Breast epithelium (tissue), 4 donors: ENCODE measurements around the gene FRRS1. TPM values are rescaled to one million over a fixed set of nuclear protein-coding genes. Genes with fewer than 3 reads are reported as not detected.

ENCODE experiments used
- DNase-seq, 2 donors: peaks; one replicate each; pipeline ENCODE4 v3.0.0-alpha.2; 2019; ENCODE audit warnings: low spot score in 2 of 2
- H3K27ac ChIP-seq, 2 donors: fragments of 200-600 bp; sonication (generic) in 1 of 2; one replicate each; pipeline ENCODE4 v1.5.1; 2016 to 2019; ENCODE audit warnings: mild to moderate bottlenecking in 1 of 2
- H3K27me3 ChIP-seq, 2 donors: fragments of 200-600 bp; sonication (generic) in 1 of 2; one replicate each; pipeline versions ENCODE4 v1.5.1 to v1.6.0; 2017 to 2019; ENCODE audit warnings: control low read depth in 1 of 2, mild to moderate bottlenecking in 1 of 2
- H3K36me3 ChIP-seq: fragments of 200-600 bp; one replicate; pipeline ENCODE4 v1.5.1; 2019
- H3K4me1 ChIP-seq, 2 donors: fragments of 200-600 bp; sonication (generic); one replicate each; pipeline ENCODE4 v1.5.1; 2016 to 2019; ENCODE audit warnings: control low read depth in 1 of 2
- H3K4me3 ChIP-seq, 3 donors: fragments of 200-600 bp; sonication (generic); 1 replicate in 2 of 3; 2 replicates in 1 of 3; pipeline ENCODE4 v1.5.1; 2016 to 2019; ENCODE audit warnings: mild to moderate bottlenecking in 3 of 3, moderate library complexity in 2 of 3
- H3K9me3 ChIP-seq, 2 donors: fragments of 200-600 bp; sonication (generic) in 1 of 2; one replicate each; pipeline ENCODE4 v1.5.1; 2016 to 2019; ENCODE audit warnings: control low read depth in 1 of 2
- CTCF ChIP-seq, 3 donors: fragments of 450-650 bp; IDR thresholded peaks; one replicate each; pipeline ENCODE4 v1.5.1; 2016 to 2017; ENCODE audit warnings: antibody characterized with exemption in 3 of 3, mild to moderate bottlenecking in 3 of 3, moderate library complexity in 3 of 3
- POLR2A ChIP-seq: fragments of 450-650 bp; IDR thresholded peaks from one replicate; pipeline ENCODE4 v1.6.1; 2016; ENCODE audit warnings: antibody characterized with exemption, mild to moderate bottlenecking, moderate library complexity
- POLR2AphosphoS5 ChIP-seq, 3 donors: sonication (generic); formaldehyde crosslinking; IDR thresholded peaks; one replicate each; pipeline ENCODE4 v1.6.1; 2017; ENCODE audit warnings: antibody characterized with exemption in 3 of 3
- intact Hi-C: fragments of 100-400 bp; cut with DNase I; formaldehyde crosslinking; loops from one replicate; pipeline ENCODE4 v1.15.1; 2023; ENCODE audit warnings: low total_unique reads
- total RNA-seq, 3 donors: library from RNA; depleted of rRNA; stranded (reverse); fragments of >200 nt; gene quantifications; one replicate each; pipeline ENCODE4 v1.1.0, GENCODE V29; 2016

The FRRS1 gene
- total RNA-seq, 3 donors from 2014 or later, result 12.1 to 21.1 (median 12.5) TPM

DNA sequence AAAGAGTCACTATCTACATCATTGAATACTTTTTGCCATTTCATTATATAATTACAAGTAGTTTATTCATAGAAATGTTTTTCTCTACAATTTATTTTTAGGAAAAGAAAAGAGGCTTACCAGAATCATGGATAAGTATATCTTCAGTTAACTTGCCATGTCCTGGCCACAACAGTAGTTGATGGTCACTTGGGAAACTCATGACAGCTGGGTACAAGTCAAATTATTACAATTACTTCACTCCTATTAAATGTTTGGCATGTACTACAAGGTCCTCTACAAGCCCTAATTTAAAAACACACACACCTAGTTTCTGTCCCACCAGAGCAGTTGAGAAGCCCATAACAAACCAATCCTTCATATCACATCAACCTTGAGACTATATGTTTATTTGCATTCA is 91.1 kb downstream of the FRRS1 start:
- no peaks in the 10 kb centered on the region for H3K27me3 ChIP-seq
- H3K36me3 ChIP-seq, result no peaks in the 10 kb centered on the region
- no peak overlapping the region for H3K4me3 ChIP-seq
- intact Hi-C loops, result no loop called here
- no peaks in the 10 kb centered on the region for H3K9me3 ChIP-seq
- H3K27ac ChIP-seq, result no peak overlapping the region
- no peaks in the 10 kb centered on the region for H3K4me1 ChIP-seq
- TF ChIP-seq POLR2AphosphoS5 (IDR thresholded peaks at IDR 0.05), result no peak
- no peak for TF ChIP-seq POLR2A
- TF ChIP-seq CTCF (IDR thresholded peaks at IDR 0.05), result no peak
- no peak for DNase-seq

DNA sequence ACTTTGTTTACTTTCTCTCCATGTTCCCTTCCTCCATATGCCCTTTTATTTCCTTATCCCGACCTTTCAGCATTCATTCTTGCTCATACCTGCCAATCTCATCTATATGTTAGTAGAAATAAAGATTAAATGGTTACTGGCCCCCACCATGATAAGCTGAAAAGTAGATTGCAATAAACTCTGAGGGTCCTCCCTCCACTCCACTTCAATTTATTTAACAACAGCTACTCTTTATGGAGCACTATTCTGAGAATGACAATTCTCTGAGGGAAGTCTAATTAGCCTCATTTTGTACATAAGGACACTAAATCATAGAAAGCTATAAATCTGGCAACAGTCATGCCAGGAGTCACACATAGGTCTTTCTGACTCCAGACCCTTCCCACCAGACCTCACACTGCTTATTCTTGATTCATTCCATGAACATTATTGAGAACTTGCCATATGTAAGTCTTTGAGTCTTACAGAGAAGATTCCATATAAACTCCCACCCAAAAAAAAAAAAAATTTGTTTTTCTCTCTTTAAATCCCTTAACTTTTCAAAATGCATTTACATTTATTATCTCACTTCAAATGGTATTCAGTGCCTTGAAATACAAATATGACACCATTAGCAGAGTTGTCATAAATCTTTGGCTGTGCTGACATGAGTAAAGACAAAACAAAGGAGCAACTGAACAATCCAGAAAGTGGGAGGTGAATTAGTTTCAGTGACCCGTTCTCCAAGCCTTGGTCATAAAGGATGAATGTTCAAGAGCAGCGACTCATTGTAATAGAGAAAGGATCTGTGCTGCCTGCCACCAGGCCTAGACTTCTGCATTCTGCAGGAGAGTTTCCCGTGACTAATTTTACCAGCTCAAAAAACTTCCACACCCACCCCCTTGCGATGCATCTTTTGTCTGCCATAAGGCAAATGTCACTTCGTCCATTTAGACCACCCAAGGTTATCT is 92.0 kb downstream of the FRRS1 start:
- Histone ChIP-seq H3K4me3 (no peak overlapping the region), H3K9me3 (no peaks in the 10 kb centered on the region), H3K36me3 (no peaks in the 10 kb centered on the region), H3K4me1 (no peaks in the 10 kb centered on the region), H3K27me3 (no peaks in the 10 kb centered on the region), H3K27ac (peak overlapping the region in 1 of 2 donors; percentile 14)
- DNase-seq, result no peak
- TF ChIP-seq POLR2A (no peak), CTCF (IDR thresholded peaks at IDR 0.05) (no peak), POLR2AphosphoS5 (IDR thresholded peaks at IDR 0.05) (no peak)
- intact Hi-C loops, result no loop called here

GRCh38 chr1:99673315-99673714 is 93.1 kb downstream of the FRRS1 start:
- Histone ChIP-seq H3K27ac (no peak overlapping the region), H3K4me3 (no peak overlapping the region), H3K36me3 (no peaks in the 10 kb centered on the region), H3K27me3 (no peaks in the 10 kb centered on the region), H3K9me3 (no peaks in the 10 kb centered on the region), H3K4me1 (no peaks in the 10 kb centered on the region)
- no peak for DNase-seq
- TF ChIP-seq CTCF (IDR thresholded peaks at IDR 0.05) (no peak), POLR2A (no peak), POLR2AphosphoS5 (IDR thresholded peaks at IDR 0.05) (no peak)
- intact Hi-C loops, result no loop called here

- H3K4me3 ChIP-seq, result no peak overlapping the region
- H3K4me1 ChIP-seq, result no peaks in the 10 kb centered on the region
- peak overlapping the region in 1 of 2 donors; percentile 29 for H3K27ac ChIP-seq
- no peaks in the 10 kb centered on the region for H3K36me3 ChIP-seq
- H3K9me3 ChIP-seq, result no peaks in the 10 kb centered on the region
- no peak for DNase-seq
- intact Hi-C loops, result no loop called here
- TF ChIP-seq CTCF (IDR thresholded peaks at IDR 0.05), result no peak
- no peak for TF ChIP-seq POLR2AphosphoS5 (IDR thresholded peaks at IDR 0.05)
- no peak for TF ChIP-seq POLR2A
- no peaks in the 10 kb centered on the region for H3K27me3 ChIP-seq
Measured at GRCh38 chr1:99672530-99673213, 93.8 kb downstream of the FRRS1 start.

DNA sequence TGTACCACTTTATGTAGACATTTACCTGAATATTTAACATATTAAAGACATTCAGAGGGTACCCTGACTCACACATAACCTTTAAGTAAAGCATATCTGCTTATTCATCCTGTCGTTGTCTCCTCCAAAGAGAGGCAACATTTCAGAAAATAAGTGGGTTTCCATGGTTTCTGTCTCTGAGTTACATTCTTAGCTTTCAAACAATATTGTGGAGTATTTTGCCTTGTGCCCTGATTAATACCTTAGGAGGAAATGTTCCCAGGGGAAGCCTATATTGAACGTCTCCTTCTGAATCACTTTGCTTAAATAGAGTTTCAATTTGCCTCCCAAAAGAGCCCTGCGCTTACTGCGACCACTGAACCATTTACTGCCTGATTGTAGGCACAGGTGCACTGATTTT is 94.4 kb downstream of the FRRS1 start:
- intact Hi-C loops, result no loop called here
- no peaks in the 10 kb centered on the region for H3K9me3 ChIP-seq
- H3K27ac ChIP-seq, result peak overlapping the region in 1 of 2 donors; percentile 29
- no peaks in the 10 kb centered on the region for H3K4me1 ChIP-seq
- H3K27me3 ChIP-seq, result no peaks in the 10 kb centered on the region
- H3K4me3 ChIP-seq, result no peak overlapping the region
- TF ChIP-seq CTCF (IDR thresholded peaks at IDR 0.05), result no peak
- TF ChIP-seq POLR2A, result no peak
- TF ChIP-seq POLR2AphosphoS5 (IDR thresholded peaks at IDR 0.05), result no peak
- no peak for DNase-seq
- H3K36me3 ChIP-seq, result no peaks in the 10 kb centered on the region
